Erythroblast (primary cell): ENCODE results near the gene CMIP.

Experiments
- GATA1 ChIP-seq: IDR thresholded peaks from 2 replicates; pipeline ENCODE4 v1.6.1; 2011; ENCODE audit warnings: low read depth, mild to moderate bottlenecking, control low read depth, low read length, moderate library complexity
- POLR2A ChIP-seq: IDR thresholded peaks from 2 replicates; pipeline ENCODE4 v1.6.1; 2011; ENCODE audit warnings: mild to moderate bottlenecking, low read length

- TF ChIP-seq POLR2A (no peak), GATA1 (no peak)
These were observed 51.7 kb downstream of the CMIP start for GRCh38 chr16:81496321-81496720.
